HT-29 (cell line): ENCODE data around the gene ST3GAL4. TPM values are rescaled to one million over a fixed set of nuclear protein-coding genes. Genes with fewer than 3 reads are reported as not detected.

ENCODE experiments used
- DNase-seq: peaks from one replicate; pipeline ENCODE4 v3.0.0-alpha.2; 2015; ENCODE audit warnings: low spot score
- small RNA-seq: library from RNA; depleted of rRNA; stranded (forward); fragments of <200 nt; gene quantifications from one replicate; pipeline ENCODE3, GENCODE V24; 2014
- total RNA-seq: library from RNA; depleted of rRNA; stranded (reverse); fragments of >200 nt; shearing (Covaris generic); gene quantifications from 2 replicates; pipeline ENCODE4 v1.2.3, GENCODE V29; 2014; rRNA removed

The ST3GAL4 gene
- total RNA-seq, 1 experiment from 2014 or later, result 158 TPM

DNA sequence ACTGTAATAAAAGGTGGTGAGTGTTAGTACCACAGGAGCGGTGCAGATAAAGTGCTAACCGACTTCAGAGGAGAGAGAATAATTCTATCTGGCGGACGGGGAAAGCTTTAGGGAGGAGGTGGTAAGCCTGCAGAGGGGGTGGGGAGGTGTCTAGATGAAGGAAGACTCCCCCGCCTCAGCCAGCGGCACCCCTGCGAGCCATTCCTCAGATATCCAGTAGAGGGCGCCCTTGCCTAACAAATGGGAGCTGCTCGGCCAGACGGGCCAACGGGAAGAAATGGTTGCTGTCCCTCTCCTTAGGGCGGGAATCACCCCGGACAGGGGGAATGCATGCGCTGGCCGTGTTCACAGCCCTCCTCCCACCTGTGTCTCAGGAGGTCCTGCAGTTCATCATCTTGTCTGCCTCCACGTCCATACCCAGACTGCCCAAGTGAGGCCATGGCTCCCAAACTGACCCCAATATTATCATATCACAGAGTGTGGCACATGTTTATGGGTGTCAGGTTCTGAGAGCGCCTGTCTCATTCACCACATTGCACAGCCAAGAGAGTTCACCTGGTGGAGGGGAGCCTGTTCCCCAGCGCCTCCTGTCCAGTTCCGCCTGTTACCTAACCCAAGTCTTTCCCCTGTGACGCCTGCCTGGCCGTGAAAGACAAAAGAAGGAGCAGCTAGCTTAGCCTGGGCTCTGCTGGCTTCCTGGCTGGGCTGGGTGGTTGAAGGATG lies 85.5 kb downstream of the ST3GAL4 start:
- DNase-seq, result peak; percentile 91

DNA sequence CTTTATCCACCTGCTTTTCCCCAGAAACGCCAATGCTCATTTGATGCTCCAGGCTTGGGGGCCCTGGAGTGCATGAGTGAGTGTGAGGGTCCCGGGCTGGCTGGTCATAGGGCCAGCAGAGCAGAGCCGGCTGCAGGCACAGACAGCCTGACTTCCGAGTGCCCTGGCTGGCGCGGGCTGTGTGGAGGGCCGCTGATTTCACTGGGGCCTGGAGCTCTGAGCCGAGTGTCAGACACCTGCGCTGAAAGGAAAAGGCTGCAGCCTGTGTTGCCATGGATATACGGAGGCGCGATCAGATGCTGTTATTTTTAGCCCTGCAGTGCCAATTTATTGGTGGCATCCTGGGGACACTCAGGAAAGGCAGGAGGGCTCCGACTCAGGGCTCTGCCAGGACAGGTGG lies 87.6 kb downstream of the ST3GAL4 start:
- no peak for DNase-seq

DNA sequence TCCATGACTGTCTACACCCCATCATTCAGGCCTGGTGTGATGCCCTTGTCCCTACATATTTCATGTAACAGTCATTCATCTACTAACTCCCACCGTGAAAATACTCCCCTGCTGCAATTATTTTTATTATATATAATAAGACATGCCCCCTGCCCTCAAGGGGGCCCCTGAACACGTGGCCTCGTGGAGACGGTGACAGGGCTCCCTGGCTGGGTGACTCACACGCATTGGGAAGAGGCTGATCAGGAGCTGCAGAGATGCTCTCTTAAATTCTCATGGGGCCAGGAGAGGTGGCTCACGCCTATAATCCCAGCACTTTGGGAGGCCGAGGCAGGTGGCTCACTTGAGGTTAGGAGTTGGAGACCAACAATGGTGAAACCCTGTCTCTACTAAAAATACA lies 88.6 kb downstream of the ST3GAL4 start:
- DNase-seq, result no peak

DNA sequence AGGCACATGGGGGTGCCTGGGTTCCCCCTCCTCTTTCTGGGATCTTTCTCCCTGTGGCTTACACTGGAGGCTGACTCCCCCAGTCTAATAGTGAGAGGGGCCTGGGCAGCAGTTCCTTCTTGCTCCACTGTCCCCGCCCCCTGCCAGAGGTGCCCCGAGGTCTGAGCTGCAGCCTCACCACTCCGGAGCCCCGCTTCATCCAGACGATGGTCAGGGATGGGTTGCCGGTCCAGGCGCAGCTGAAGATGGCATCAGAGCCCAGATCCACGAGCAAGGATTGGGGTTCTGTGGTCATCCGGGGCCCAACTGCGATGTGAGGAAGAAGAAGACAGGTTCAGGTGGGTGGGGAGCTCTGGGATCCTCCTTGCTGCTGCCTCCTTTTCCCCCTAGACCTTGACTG lies 91.1 kb downstream of the ST3GAL4 start:
- no peak for DNase-seq

DNA sequence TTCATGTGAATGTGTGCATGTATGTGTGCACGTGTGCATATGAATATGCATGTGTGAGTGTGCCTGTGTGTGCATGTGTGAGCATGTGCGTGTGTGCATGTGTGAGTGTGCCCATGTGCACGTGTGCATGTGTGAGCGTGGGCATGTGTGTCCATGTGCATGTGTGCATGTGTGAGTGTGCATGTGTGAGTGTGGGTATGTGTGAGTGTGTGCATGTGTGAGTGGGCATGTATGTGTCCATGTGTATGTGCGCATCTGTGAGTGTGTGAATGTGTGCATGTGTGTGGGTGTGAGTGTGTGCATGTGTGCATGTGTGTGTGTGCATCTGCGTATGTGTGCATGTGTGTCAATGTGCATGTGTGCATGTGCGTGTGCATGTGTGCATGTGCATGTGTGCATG lies 94.7 kb downstream of the ST3GAL4 start:
- DNase-seq, result no peak

DNA sequence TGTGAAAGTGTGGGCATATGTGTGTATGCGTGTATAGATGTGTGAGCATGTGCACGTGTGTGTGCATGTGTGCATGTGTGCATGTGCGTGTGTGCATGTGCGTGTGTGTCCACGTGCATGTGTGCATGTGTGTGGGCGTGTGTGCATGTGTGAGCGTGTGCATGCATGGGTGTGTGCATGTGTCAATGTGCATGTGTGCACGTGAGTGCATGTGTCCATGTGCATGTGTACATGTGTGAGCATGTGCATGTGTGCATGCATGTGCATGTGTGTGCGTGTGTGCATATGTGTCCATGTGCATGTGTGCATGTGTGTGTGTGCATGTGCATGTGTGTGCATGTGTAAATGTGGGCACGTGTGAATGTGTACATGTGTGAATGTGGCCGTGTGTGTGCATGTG lies 95.3 kb downstream of the ST3GAL4 start:
- no peak for DNase-seq

DNA sequence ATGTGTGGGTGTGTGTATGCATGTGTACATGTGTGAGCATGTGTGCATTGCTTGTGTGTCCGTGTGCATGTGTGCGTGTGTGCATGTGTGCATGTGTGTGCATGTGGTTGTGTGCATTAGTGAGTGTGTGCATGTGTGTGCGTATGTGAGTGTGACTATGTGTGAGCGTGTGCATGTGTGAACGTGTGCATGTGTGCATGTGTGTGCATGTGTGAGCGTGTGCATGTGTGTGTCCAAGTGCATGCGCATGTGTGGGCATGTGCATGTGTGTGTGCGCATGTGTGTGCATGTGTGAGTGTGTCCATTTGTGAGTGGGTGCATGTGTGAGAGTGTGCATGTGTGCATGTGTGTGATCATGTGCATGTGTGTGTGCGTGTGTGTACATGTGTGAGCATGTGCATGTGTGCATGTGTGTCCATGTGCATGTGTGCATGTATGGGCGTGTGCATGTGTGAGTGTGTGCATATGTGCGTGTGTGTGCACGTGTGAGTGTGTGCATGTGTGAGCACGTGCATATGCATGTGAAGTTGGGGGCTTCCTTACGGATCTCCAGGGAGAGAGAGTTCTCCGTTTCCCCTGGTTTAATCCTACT lies 95.8 kb downstream of the ST3GAL4 start:
- DNase-seq, result no peak

DNA sequence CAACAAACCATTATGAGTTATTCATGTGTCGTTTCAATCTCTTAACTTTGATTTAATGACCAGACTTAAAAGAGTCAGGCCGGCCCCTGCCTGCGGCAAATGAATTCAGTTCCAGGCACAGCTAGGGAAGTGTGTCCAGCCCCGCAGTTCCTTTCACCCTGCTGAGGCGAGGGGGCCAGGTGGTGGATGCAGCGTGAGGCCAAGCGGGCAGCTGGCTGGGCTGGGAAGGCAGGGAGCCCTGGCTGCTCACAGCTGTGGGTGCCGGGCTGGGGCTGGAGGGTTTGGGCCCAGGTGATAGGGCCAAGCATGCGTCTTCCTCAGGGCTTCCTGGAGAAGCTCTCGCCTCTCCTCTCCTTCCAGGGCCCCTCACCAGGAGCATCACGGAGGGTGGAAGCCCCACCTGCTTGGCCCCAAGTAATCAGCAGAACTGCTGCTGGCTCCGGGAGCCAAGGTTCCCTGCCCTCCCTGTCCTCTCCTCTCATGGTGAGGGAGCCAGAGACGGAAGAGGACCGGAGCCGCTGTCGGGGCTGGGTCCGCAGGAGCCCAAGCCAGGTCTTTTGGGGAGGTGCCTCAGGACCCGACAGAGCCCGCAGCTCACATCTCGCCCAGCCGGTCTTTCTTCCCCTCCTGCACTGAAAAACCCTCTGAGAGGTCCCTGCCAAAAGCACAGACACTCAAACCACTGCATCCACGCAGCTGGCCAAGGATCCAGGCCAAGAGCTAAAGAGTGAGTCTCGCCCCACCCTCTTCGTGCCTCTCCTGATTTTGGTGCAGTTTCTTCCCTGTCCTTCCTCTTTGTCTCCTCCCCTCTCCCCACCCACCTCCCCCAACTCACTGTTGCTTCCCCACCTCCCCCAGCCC lies 97.0 kb downstream of the ST3GAL4 start:
- no peak for DNase-seq

DNA sequence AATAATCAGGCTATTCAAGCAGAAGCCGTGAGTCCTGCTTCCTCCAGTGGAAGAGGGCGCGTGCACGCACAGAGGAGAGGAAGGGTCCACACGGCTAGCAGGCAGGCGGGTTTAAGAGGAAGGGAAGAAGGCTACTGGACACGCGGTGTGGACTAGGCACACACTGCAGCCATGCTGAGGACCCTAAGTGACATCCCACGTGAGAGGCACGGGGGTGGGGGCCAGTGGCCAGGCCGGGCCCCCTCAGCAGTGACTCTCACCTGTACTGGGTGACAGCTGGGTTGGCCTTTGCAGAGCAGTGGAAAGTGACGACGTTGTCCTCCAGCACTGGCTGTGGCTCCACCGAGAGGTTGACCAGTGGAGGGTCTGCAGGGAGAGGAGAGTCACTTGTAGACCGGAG lies 100.6 kb downstream of the ST3GAL4 start:
- no peak for DNase-seq

DNA sequence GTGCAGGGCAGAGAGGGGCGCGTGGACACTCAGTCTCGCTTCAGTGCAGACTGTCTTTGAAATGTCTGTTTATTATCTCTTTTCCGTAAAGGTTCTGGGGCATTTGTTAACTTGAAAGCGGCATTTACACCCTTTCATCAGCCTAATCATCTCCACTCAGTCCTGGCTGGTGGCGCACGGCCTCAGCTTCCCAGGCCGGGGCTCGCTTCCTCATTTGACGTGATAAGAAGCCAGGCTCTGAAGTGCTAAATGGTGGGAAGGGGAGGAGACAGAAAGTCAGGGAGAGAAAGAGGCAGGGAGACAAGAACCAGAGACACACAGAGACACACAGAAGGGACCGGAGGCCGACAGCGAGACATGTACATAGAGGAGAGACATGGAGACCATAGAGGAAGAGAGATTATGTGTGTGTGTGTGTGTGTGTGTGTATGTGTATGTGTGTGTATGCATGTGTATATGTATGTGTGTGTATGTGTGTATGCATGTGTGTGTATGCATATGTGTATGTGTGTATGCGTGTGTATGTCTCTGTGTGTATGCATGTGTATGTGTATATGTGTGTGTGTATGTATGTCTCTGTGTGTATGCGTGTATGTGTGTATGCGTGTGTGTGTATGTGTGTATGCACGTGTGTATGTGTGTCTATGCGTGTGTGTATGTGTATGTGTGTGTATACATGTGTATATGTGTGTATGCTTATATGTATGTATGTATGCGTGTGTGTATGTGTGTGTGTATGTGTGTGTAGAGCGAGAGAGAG lies 101.5 kb downstream of the ST3GAL4 start:
- DNase-seq, result no peak

DNA sequence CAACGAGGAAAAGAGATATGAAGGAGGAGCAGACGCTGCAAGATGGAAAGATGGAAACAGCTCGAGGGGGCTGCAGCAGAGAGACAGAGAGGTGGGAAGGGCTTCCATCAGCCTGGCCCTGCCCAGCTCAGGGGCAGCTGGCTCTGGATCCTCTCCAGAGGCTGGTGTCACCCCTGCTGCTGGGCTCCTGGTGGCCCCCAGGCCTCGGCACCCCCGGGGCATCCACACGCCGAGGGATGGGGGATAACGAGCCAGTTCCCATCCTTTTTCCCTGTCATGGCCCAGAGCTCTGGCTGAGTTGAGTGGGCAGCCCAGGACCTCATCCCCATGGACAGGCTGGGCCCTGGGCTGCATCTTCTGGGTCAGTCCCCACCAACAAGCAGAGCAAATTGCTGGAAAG lies 102.3 kb downstream of the ST3GAL4 start:
- DNase-seq, result no peak

DNA sequence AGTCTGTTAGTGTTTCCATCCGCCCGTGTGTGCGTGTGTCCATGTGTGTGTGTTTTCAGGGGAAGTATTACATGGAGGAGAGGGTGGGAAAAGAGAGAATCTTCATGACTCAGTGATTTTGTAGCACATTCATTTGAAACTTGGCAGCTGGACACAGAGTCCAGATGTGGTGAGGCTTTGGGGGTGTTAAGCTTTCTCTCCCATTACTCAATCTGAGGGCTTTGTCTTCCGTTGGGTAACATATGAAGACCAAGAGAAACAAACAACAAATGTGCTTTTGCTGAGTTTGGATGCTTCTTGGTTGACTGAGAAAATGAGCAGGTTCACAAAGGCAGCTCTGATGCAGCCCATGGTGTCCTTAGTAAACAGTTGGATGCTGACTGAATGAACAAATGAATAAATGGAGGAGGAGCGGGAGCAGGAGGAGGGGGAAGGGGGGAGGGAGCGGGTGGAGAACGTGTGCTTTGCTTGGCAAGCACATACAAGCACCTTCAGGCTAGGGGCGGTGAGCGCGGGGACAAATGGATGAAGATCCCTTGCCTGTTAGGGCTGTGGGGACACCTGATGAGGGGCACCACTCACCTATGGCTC lies 104.3 kb downstream of the ST3GAL4 start:
- no peak for DNase-seq

DNA sequence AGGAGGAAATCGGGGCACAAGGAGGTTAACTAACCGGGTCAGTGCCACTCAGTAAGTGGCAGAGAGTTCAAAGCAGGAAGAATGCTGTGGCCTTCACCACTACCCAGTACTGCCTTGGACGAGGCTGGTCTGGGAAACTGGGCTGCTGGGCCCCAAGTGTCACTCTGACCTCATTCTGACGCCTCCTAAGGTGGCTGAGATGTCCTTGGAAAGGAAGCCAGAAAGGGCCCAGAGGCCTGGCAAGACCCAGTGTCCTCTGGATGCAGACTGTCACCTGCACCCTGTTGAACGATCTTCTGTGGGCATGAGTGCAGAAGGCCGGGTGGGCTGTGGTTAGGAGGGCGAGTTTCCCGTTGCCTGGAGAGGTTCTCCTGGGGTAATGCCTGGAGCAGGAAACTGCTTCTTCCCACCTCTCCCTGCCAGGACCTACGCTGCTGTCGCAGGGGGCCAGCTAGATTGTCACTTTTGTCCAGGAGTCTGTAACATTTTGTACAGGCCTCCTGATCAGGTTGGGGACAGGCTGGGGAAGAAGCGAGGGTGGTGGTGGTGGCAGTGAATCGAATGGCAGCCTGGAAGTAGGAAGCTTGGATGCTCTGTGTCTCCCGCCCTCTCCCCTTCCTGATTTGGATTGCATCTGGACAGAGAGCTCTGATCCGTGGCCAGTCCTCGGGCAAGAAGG lies 105.1 kb downstream of the ST3GAL4 start:
- no peak for DNase-seq

DNA sequence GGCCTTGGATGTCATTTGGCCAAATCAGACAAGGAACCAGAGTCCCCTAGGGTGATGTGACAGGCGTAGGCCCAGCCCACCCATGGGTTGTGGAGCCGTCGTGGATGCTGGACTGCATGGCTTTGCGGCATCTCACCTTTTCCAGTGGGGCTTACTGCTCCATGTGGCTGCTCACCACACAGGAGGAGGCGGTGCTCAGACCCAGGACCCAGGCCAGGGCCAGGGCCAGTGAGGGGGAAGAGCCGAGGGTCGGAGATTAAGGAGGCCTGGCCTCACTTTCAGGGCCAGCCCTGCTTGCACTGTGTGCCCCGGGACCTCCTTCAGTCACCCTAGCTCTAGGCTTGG lies 105.6 kb downstream of the ST3GAL4 start:
- no peak for DNase-seq

DNA sequence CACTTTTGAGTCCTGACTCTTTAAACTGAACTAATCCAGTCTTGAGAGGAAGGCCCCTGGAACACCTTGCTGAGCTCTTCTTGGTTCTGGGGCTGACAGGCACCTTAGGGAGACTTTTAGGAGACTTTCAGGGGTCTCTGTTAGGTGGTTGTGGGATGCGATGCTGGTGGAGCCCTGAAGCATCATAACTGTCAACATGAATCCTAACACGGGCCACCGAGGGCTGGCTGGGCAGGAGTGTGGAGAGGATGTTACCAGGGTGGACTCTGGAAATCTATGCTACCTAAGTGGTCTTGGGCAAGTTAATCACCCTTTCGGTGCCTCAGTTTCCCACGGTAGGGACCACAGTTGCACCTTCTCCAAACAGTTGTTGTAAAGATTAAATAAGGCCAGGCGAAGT lies 106.5 kb downstream of the ST3GAL4 start:
- no peak for DNase-seq

DNA sequence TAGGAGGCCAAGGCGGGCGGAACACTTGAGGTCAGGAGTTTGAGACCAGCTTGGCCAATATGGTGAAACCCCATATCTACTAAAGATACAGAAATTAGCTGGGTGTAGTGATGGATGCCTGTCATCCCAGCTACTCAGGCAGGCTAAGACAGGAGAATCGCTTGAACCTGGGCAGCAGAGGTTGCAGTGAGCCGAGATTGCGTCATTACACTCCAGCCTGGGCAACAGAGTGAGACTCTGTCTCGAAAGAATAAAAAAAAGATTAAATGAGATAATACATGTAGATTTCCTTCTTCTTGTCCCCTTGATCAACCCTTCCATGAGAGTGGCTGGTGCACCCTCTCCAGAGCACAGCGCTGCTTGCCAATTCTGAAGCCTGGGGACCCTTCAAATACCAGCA lies 106.9 kb downstream of the ST3GAL4 start:
- no peak for DNase-seq

Small RNA genes lying within 50 kb of the gene (small RNA-seq; reads per million reads assigned to genes)
- gene AP001318.3, result not detected

Other genes starting within 250 kb of the ST3GAL4 start
- 47.6 and 52.7 TPM in 2 replicates for gene RPUSD4, start 144.0 kb upstream of the ST3GAL4 start, total RNA-seq
- 16.3 and 20.8 TPM in 2 replicates for gene FAM118B, start 143.9 kb upstream of the ST3GAL4 start, total RNA-seq
- 125 and 126 TPM in 2 replicates for gene SRPRA, start 86.8 kb upstream of the ST3GAL4 start, total RNA-seq
- gene FOXRED1, start 86.5 kb upstream of the ST3GAL4 start, total RNA-seq, result 38.2 and 42.6 TPM in 2 replicates
- gene TIRAP, start 72.6 kb upstream of the ST3GAL4 start, total RNA-seq, result 11.6 and 12.3 TPM in 2 replicates
- 51.0 and 63.2 TPM in 2 replicates for gene DCPS, start 51.6 kb upstream of the ST3GAL4 start, total RNA-seq